GM10248 (cell line): ENCODE results near the gene SNTG2.
"Not testable (repeated sequence)": the region's sequence is repeated elsewhere in the genome, so short reads cannot be mapped to it uniquely, and the experiment has no call there.

Source experiments
- CTCF ChIA-PET: fragments of 300-600 bp; sonication (Branson Sonifier 250); formaldehyde crosslinking; extraction: SDS; loops from one replicate; lab custom pipeline; 2021; ENCODE audit warnings: antibody characterized with exemption; lab: Yijun Ruan, JAX
- POLR2A ChIA-PET: fragments of 350-650 bp; sonication (Branson Sonifier 250); formaldehyde crosslinking; extraction: SDS; loops from one replicate; lab custom pipeline; 2020; ENCODE audit warnings: antibody characterized with exemption; lab: Yijun Ruan, JAX
- DNase-seq: peaks from one replicate; pipeline ENCODE4 v3.0.0; 2012; ENCODE audit errors: extremely low spot score
- TF ChIP-seq, protein P1 (sequence below): IDR thresholded peaks from 2 replicates; pipeline ENCODE4 v1.5.1; 2012; ENCODE audit warnings: mild to moderate bottlenecking, low read depth; ENCODE audit errors: extremely low read depth, missing control alignments, control extremely low read depth

SNTG2 gene

DNA sequence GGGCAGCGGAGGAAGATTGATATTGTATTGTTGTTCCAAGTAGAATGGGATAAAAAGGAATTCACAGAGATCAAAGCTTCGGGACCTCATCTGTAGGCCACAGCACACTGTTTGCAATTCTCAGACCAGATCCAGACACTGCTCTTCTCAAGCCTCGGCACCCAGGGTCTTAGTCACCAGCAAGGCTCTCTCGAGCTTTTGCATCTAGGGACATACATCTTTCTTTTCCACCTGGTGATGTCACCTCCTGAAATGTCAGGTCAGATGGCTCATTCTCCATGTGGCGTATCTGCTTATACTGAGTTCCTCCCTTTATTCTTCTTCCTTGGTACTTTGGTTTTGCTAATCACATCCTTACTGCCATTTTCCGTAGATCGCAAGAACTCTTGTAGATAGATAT lies 42.9 kb upstream of the SNTG2 start:
- DNase-seq, result no peak
- CTCF ChIA-PET, result no interaction called here
- POLR2A ChIA-PET, result no interaction called here
- TF ChIP-seq, protein P1, sequence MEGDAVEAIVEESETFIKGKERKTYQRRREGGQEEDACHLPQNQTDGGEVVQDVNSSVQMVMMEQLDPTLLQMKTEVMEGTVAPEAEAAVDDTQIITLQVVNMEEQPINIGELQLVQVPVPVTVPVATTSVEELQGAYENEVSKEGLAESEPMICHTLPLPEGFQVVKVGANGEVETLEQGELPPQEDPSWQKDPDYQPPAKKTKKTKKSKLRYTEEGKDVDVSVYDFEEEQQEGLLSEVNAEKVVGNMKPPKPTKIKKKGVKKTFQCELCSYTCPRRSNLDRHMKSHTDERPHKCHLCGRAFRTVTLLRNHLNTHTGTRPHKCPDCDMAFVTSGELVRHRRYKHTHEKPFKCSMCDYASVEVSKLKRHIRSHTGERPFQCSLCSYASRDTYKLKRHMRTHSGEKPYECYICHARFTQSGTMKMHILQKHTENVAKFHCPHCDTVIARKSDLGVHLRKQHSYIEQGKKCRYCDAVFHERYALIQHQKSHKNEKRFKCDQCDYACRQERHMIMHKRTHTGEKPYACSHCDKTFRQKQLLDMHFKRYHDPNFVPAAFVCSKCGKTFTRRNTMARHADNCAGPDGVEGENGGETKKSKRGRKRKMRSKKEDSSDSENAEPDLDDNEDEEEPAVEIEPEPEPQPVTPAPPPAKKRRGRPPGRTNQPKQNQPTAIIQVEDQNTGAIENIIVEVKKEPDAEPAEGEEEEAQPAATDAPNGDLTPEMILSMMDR, result no peak

DNA sequence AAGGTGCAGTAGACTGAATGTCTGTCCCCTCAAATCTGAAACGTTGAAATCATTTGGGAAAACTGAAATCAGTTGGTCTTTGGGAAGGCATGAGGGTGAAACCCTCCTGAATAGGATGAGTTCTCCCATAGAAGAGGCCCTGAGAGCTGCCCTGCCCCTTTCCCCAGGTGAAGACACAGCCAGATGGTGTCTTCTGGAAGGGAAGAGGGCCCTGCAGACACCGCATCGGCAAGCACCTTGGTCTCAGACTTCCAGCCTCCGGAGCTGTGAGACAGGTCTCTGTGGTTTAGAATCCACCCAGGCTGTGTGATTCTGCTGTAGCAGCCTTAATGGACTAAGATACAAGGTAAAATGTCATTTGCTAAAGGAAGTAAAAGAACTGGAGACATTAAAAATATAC lies 42.1 kb upstream of the SNTG2 start:
- DNase-seq, result no peak
- ChIA-PET CTCF (no interaction called here), POLR2A (no interaction called here)
- TF ChIP-seq, protein P1, result no peak

DNA sequence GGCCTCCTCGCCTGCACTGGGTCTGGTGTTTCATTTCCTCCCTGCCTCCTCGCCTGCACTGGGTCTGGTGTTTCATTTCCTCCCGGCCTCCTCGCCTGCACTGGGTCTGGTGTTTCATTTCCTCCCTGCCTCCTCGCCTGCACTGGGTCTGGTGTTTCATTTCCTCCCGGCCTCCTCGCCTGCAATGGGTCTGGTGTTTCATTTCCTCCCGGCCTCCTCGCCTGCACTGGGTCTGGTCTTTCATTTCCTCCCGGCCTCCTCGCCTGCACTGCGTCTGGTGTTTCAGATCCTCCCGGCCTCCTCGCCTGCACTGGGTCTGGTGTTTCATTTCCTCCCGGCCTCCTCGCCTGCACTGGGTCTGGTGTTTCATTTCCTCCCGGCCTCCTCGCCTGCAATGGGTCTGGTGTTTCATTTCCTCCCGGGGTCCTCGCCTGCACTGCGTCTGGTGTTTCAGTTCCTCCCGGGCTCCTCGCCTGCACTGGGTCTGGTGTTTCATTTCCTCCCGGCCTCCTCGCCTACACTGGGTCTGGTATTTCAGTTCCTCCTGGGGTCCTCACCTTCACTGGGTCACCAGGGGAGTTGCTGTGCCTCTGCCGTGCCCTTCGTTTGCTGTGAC lies 40.8 kb upstream of the SNTG2 start:
- DNase-seq, POLR2A ChIA-PET, CTCF ChIA-PET: not testable (repeated sequence)

DNA sequence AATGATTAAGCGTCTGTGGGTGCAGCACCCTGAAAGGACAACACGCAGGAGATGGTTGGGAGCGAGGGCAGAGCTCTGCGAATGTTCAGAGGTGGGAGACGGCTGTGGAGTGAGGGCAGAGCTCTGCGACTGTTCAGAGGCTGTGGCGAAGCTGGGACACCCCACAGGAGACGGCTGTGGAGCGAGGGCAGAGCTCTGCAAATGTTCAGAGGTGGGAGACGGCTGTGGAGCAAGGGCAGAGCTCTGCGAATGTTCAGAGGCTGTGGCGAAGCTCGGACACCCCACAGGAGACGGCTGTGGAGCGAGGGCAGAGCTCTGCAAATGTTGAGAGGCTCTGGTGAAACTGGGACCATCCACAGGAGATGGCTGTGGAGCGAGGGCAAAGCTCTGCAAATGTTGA lies 40.0 kb upstream of the SNTG2 start:
- no peak for DNase-seq
- TF ChIP-seq, protein P1, result no peak
- ChIA-PET CTCF (no interaction called here), POLR2A (no interaction called here)

DNA sequence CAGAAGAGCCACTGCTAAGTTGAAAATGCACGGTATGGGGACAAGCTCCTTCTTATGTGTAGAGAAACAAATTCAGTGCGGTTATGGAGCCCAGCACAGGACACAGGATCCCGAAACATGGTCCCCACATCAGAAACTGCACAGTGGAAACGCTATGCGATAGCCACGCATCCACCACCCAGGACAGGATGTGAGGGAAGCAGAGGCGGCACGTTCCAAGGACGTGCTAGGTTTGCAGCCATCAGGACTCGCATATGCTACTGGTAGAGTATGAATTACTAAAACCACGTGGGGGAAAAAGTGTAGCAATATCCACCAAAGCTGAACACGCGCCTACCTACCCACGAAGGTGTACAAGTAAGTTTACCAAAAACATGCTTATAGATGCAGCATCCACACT lies 34.7 kb upstream of the SNTG2 start:
- TF ChIP-seq, protein P1, result no peak
- CTCF ChIA-PET, result no interaction called here

DNA sequence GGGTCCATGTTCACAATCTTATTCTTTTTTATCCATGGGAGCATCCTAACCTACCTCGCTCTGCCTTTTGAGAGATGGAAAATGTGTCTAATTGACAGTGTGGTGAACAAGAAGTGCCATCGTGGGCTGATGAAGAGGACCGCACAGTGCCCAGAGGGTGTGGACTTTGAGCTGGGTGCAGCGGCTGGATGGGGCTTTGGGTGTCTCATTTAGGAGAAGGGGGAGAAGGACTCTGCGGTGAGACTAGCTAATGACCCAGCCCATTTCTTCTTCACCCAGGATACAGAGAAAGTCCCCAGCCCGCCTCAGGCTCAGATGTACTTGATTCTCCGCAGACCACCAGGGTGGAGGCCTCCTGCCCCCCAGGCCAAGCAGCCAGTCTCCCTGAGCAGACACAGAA lies 33.7 kb upstream of the SNTG2 start:
- POLR2A ChIA-PET, result no interaction called here
- CTCF ChIA-PET, result no interaction called here
- no peak for DNase-seq
- TF ChIP-seq, protein P1, result no peak

More for the DNA sequence above, 34.7 kb upstream of the SNTG2 start:
- no peak for DNase-seq
- POLR2A ChIA-PET, result no interaction called here

DNA sequence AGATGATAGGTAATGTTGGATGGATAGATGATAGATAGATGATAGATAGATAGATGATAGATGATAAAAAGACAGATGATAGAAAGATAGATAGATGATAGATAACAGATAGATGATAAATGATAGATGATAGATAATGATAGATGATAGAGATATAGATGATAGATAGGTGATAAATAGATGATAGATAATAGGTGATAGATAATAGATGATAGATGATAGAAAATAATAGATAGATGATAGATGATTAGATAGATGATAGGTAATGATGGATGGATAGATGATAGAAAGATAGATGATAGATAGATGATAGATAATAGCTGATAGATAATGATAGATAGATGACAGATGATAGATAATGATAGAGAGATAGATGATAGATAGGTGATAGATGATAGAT lies 31.0 kb upstream of the SNTG2 start:
- ChIA-PET CTCF (no interaction called here), POLR2A (no interaction called here)
- TF ChIP-seq, protein P1, result no peak
- no peak for DNase-seq
